Measurements from ENCODE around the gene HOXA11.

The HOXA11 gene

GRCh38 chr7:27197137-27198042 lies 12.4 kb upstream of the HOXA11 start:
- no peak for TF ChIP-seq CTCF (conservative IDR thresholded peaks at IDR 0.05; ENCODE audit: control insufficient read depth, insufficient read depth, low read depth, low read length)
- H3K4me3 ChIP-seq (ENCODE audit: control insufficient read depth, low read depth, low read length), result no peak overlapping the region
- no peak for DNase-seq (ENCODE audit: low read depth)

DNA sequence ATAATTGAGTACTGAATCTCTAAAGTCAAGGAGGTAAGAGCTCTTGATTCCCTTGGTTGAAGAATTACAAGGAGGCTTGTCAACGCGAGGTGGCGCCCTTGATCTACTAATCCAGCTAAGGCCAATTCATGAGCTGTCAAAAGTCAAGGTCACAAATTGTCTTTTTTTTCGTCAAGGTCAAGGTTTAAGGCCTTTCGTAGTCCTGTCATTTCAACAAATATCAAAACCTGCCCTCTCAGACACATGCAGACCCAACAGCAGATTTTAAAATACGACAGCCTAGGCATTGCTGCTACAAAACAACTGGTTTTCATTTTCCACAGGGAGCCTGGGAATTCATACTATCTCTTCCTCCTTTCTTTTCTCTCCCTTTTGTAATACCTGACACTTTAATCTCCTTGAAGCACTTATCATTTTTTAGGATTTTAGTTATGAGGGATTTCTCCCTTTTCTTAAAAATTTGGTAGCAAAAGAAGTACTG lies 11.3 kb upstream of the HOXA11 start:
- peak; percentile 87 for TF ChIP-seq CTCF (conservative IDR thresholded peaks at IDR 0.05; ENCODE audit: control insufficient read depth, insufficient read depth, low read depth, low read length)
- peak; percentile 75 for DNase-seq (ENCODE audit: low read depth)
- H3K4me3 ChIP-seq (ENCODE audit: control insufficient read depth, low read depth, low read length), result no peak overlapping the region

GRCh38 chr7:27194686-27195379 lies 9.8 kb upstream of the HOXA11 start:
- DNase-seq (ENCODE audit: low read depth), result no peak
- TF ChIP-seq CTCF (conservative IDR thresholded peaks at IDR 0.05; ENCODE audit: control insufficient read depth, insufficient read depth, low read depth, low read length), result no peak
- H3K4me3 ChIP-seq (ENCODE audit: control insufficient read depth, low read depth, low read length), result no peak overlapping the region

- H3K4me3 ChIP-seq (ENCODE audit: control insufficient read depth, low read depth, low read length), result no peak overlapping the region
- no peak for DNase-seq (ENCODE audit: low read depth)
- no peak for TF ChIP-seq CTCF (conservative IDR thresholded peaks at IDR 0.05; ENCODE audit: control insufficient read depth, insufficient read depth, low read depth, low read length)
Observed at GRCh38 chr7:27194002-27194352, 8.9 kb upstream of the HOXA11 start.

GRCh38 chr7:27193335-27194001 lies 8.4 kb upstream of the HOXA11 start:
- no peak overlapping the region for H3K4me3 ChIP-seq (ENCODE audit: control insufficient read depth, low read depth, low read length)
- DNase-seq (ENCODE audit: low read depth), result no peak
- no peak for TF ChIP-seq CTCF (conservative IDR thresholded peaks at IDR 0.05; ENCODE audit: control insufficient read depth, insufficient read depth, low read depth, low read length)

DNA sequence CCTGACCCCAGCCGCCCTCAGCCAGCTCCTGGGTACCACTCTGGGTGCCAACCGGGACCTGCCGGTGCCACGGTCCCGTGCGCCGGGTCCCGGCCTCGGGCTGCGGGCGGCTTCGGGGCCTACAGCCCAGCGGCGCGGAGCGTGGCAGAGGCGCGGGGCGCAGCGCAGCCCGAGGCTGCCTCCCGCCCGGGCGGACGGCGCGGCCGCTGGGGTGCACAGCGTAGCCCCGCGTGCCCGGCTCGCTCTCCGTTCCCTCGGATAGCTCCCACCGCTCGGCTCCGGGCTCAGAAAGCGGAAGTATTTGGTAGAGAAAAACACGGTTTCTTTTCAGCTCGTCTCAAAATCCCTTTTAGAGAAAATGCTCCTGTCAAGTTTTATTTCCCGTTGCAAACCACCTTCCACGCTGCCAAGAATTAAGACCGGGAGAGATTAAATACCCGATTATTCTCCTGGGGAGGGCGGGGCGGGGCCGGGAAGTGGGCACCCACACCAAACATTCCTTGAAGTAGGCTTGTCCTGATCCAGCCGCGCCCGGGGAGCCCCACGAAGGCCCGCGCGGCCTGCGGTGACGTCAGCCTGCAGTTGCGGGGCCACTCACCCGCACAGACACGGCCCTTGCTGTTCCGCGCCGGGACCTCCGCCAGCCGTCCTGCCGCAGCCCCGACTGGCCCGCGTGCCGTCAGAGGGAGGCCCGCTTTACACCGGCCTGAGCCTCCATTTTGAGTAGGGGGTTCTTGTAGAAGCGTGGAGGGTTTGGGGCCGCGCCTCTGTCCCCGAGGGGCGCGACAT lies 7.7 kb upstream of the HOXA11 start:
- H3K4me3 ChIP-seq (ENCODE audit: control insufficient read depth, low read depth, low read length), result peak overlapping the region; percentile 25
- TF ChIP-seq CTCF (conservative IDR thresholded peaks at IDR 0.05; ENCODE audit: control insufficient read depth, insufficient read depth, low read depth, low read length), result no peak
- DNase-seq (ENCODE audit: low read depth), result no peak
